GM12801 (cell line): ENCODE measurements around the gene SRSF10.
A peak's percentile ranks its signal among the peaks of the same experiment; 100 is the strongest.

Experiments used
- TF ChIP-seq, protein P1 (sequence below): IDR thresholded peaks from one replicate; pipeline ENCODE4 v1.5.1; 2011; ENCODE audit warnings: control low read depth; ENCODE audit not compliant: insufficient read length; ENCODE audit errors: extremely low read depth

Gene SRSF10

DNA sequence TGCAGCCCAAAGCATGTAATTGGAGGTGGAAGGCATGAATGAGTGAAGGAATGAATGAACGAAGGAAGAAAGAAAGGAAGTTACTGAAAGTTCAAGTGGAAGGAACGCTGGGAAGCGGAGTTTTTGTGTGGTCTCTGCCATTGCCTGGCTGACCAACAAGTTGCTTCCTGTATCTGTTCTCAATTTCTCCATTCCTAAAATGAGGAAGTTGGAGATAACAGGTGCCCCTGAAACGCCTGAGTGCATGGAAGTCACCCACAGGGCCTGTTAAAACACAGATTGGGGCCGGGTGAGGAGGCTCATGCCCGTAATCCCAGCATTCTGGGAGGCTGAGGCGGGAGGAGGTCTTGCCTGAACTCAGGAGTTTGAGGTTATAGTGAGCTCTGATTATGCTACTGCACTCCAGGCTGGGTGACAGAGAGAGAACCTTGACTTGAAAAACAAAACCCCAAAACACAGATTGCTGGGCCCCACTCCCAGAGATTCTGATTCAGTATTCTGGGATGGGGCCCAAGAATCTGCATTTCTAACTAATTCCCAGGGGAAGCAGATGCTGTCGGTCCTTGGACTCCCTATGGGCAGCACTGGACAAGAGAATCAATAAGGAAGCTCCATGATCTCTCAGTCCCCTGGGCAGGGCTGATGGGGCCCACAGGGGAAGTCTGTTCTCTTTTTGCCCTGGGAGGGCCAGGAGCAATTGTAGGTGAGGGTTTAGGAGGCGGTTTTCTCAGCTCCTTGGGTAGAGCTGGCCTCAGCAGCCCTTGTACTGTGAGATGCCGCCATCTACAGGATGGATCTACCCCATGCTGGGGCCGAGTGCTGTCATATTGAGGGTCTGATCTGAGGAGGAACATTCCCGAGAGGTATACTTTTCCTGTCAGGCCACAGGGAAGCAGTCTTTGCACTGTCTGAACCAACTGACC is 63.7 kb downstream of the SRSF10 start:
- TF ChIP-seq, protein P1, sequence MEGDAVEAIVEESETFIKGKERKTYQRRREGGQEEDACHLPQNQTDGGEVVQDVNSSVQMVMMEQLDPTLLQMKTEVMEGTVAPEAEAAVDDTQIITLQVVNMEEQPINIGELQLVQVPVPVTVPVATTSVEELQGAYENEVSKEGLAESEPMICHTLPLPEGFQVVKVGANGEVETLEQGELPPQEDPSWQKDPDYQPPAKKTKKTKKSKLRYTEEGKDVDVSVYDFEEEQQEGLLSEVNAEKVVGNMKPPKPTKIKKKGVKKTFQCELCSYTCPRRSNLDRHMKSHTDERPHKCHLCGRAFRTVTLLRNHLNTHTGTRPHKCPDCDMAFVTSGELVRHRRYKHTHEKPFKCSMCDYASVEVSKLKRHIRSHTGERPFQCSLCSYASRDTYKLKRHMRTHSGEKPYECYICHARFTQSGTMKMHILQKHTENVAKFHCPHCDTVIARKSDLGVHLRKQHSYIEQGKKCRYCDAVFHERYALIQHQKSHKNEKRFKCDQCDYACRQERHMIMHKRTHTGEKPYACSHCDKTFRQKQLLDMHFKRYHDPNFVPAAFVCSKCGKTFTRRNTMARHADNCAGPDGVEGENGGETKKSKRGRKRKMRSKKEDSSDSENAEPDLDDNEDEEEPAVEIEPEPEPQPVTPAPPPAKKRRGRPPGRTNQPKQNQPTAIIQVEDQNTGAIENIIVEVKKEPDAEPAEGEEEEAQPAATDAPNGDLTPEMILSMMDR, result peak; percentile 12

DNA sequence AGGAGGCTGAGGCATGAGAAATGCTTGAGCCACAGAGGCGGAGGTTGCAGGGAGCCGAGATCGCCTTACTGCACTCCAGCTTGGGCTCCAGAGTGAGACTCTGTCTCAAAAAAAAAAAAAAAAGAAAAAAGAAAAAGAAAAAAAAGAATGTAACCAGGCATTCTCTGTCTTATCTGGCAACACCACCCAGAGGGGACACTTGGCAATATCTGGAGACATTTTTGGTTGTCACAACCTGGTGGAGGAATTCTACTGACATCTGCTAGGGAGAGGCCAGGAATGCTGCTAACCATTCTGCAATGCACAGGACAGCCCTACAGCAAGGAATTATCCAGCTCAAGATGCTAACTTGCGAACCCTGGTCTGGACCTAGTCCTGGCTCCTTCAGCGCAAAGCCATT is 64.7 kb downstream of the SRSF10 start:
- TF ChIP-seq, protein P1, result no peak

- TF ChIP-seq, protein P1, result no peak
These were observed 65.2 kb downstream of the SRSF10 start for GRCh38 chr1:23914921-23915320.
